H1 (cell line): ENCODE measurements around the gene ELOF1. TPM values are rescaled to one million over a fixed set of nuclear protein-coding genes. Genes with fewer than 3 reads are reported as not detected.

ENCODE experiments used
- CTCF ChIA-PET: fragments of 300-600 bp; sonication (Branson Sonifier 250); formaldehyde crosslinking; loops from one replicate; lab custom pipeline; 2021; ENCODE audit not compliant: partially characterized antibody; lab: Charles Lee
- POLR2A ChIA-PET: fragments of 300-600 bp; sonication (Branson Sonifier 250); formaldehyde crosslinking; loops from one replicate; lab custom pipeline; 2021; ENCODE audit warnings: inconsistent platforms; ENCODE audit not compliant: partially characterized antibody; lab: Charles Lee
- DNase-seq, 2 experiments: peaks; one replicate each; pipeline versions ENCODE4 v3.0.0 to v3.0.0-alpha.2; 2010 to 2022; ENCODE audit warnings: low spot score in 2 of 2, low read depth in 1 of 2, mixed read lengths in 1 of 2
- FAIRE-seq: peaks from 2 replicates; lab custom pipeline; 2011; peaks lifted over from hg19 to GRCh38; lab: Jason Lieb, UNC
- H2AFZ ChIP-seq: 2 replicates; pipeline ENCODE4 v1.8.1; 2012; ENCODE audit warnings: low read length, inconsistent platforms
- H2AK5ac ChIP-seq: 2 replicates; pipeline ENCODE4 v1.6.1; 2013; ENCODE audit warnings: low read depth, low read length
- H2BK120ac ChIP-seq: replicated peaks from 2 replicates; pipeline ENCODE3; 2013; ENCODE audit warnings: low read depth, low read length, inconsistent platforms
- H2BK12ac ChIP-seq: 2 replicates; pipeline ENCODE4 v1.6.1; 2013; ENCODE audit warnings: low read depth, low read length
- H2BK15ac ChIP-seq: 2 replicates; pipeline ENCODE4 v1.6.1; 2013; ENCODE audit warnings: low read length
- H2BK20ac ChIP-seq: 2 replicates; pipeline ENCODE4 v1.6.1; 2013; ENCODE audit warnings: low read length
- H2BK5ac ChIP-seq: 2 replicates; pipeline ENCODE4 v1.6.1; 2013; ENCODE audit warnings: low read depth, low read length
- H3K14ac ChIP-seq: 2 replicates; pipeline ENCODE4 v1.6.1; 2013; ENCODE audit warnings: inconsistent platforms; ENCODE audit not compliant: insufficient read length
- H3K18ac ChIP-seq: 2 replicates; pipeline ENCODE4 v1.6.1; 2013; ENCODE audit warnings: low read length; ENCODE audit errors: extremely low read depth
- H3K23ac ChIP-seq: 2 replicates; pipeline ENCODE4 v1.6.1; 2013; ENCODE audit warnings: inconsistent platforms; ENCODE audit not compliant: insufficient read length
- H3K23me2 ChIP-seq: 2 replicates; pipeline ENCODE4 v1.6.1; 2013; ENCODE audit warnings: low read depth, low read length
- H3K27ac ChIP-seq: 2 replicates; pipeline ENCODE4 v1.6.1; 2011; ENCODE audit warnings: low read depth, low read length, inconsistent platforms
- H3K27me3 ChIP-seq, 4 experiments: replicated peaks in 1 of 4; 1 replicate in 1 of 4; 2 replicates in 3 of 4; pipeline versions ENCODE4 v1.6.1 to v1.8.1; 2011 to 2013; ENCODE audit warnings: low read length in 3 of 4, mild to moderate bottlenecking in 3 of 4, inconsistent platforms in 2 of 4, mixed read lengths in 2 of 4, moderate library complexity in 1 of 4; ENCODE audit not compliant: control insufficient read depth in 3 of 4, insufficient read depth in 3 of 4; ENCODE audit errors: extremely low read depth in 1 of 4
- H3K36me3 ChIP-seq, 4 experiments: 2 replicates each; pipeline versions ENCODE4 v1.6.1 to v1.8.1; 2011 to 2013; ENCODE audit warnings: mild to moderate bottlenecking in 4 of 4, low read length in 3 of 4, moderate library complexity in 2 of 4, control low read depth in 1 of 4, inconsistent platforms in 1 of 4; ENCODE audit not compliant: insufficient read depth in 4 of 4, control insufficient read depth in 2 of 4
- H3K4ac ChIP-seq: replicated peaks from 2 replicates; pipeline ENCODE3; 2013; ENCODE audit warnings: low read length, low read depth, mixed read lengths, inconsistent platforms; ENCODE audit not compliant: insufficient read length
- H3K4me1 ChIP-seq, 4 experiments: replicated peaks in 1 of 4; 1 replicate in 1 of 4; 2 replicates in 3 of 4; pipeline versions ENCODE4 v1.6.1 to v1.8.1; 2011 to 2013; ENCODE audit warnings: low read length in 3 of 4, inconsistent platforms in 2 of 4, mixed read lengths in 1 of 4; ENCODE audit not compliant: insufficient read depth in 4 of 4, control insufficient read depth in 3 of 4
- H3K4me2 ChIP-seq, 2 experiments: 2 replicates each; pipeline versions ENCODE4 v1.6.1 to v1.8.1; 2011 to 2013; ENCODE audit warnings: low read depth in 2 of 2, low read length in 2 of 2, control low read depth in 1 of 2, inconsistent platforms in 1 of 2, mild to moderate bottlenecking in 1 of 2; ENCODE audit not compliant: insufficient read depth in 1 of 2
- H3K4me3 ChIP-seq, 4 experiments: fragments of 200-600, 300-600 bp in 1 of 4; sonication (generic), shearing (Covaris generic), sonication (Bioruptor Twin) in 1 of 4; 2 replicates each; pipeline versions ENCODE4 v1.5.1 to v1.8.1; 2011 to 2016; ENCODE audit warnings: low read length in 4 of 4, low read depth in 3 of 4, control low read depth in 2 of 4, inconsistent platforms in 2 of 4, mild to moderate bottlenecking in 2 of 4, mixed read lengths in 1 of 4, moderate library complexity in 1 of 4; ENCODE audit not compliant: insufficient read depth in 2 of 4; ENCODE audit errors: extremely low read depth in 1 of 4
- H3K56ac ChIP-seq: replicated peaks from 2 replicates; pipeline ENCODE3; 2013; ENCODE audit warnings: low read depth, mild to moderate bottlenecking, mixed read lengths, low read length, inconsistent platforms; ENCODE audit not compliant: insufficient read length
- H3K79me1 ChIP-seq: 2 replicates; pipeline ENCODE4 v1.6.1; 2013; ENCODE audit warnings: low read depth, low read length, control low read depth
- H3K79me2 ChIP-seq, 2 experiments: 2 replicates each; pipeline versions ENCODE4 v1.6.1 to v1.8.1; 2012 to 2013; ENCODE audit warnings: low read length in 2 of 2, mild to moderate bottlenecking in 2 of 2, inconsistent platforms in 1 of 2; ENCODE audit not compliant: insufficient read depth in 2 of 2, control insufficient read depth in 1 of 2
- H3K9ac ChIP-seq, 4 experiments: replicated peaks in 1 of 4; 1 replicate in 1 of 4; 2 replicates in 3 of 4; pipeline versions ENCODE4 v1.6.1 to v1.8.1; 2011 to 2013; ENCODE audit warnings: low read depth in 3 of 4, low read length in 3 of 4, control low read depth in 2 of 4, mild to moderate bottlenecking in 2 of 4, moderate library complexity in 2 of 4, inconsistent platforms in 1 of 4; ENCODE audit errors: extremely low read depth in 1 of 4
- H3K9me3 ChIP-seq, 2 experiments: 2 replicates each; pipeline versions ENCODE4 v1.6.1 to v1.8.1; 2012 to 2013; ENCODE audit warnings: mild to moderate bottlenecking in 2 of 2, moderate library complexity in 2 of 2, control low read depth in 1 of 2, inconsistent platforms in 1 of 2, low read depth in 1 of 2, low read length in 1 of 2, mixed read lengths in 1 of 2; ENCODE audit not compliant: insufficient read depth in 2 of 2
- H4K20me1 ChIP-seq, 2 experiments: replicated peaks in 1 of 2; 2 replicates each; pipeline versions ENCODE3 to v1.8.1; 2011 to 2013; ENCODE audit warnings: inconsistent platforms in 2 of 2, low read length in 2 of 2, mild to moderate bottlenecking in 1 of 2; ENCODE audit not compliant: insufficient read depth in 2 of 2, control insufficient read depth in 1 of 2
- H4K5ac ChIP-seq: 2 replicates; pipeline ENCODE4 v1.6.1; 2013; ENCODE audit warnings: low read length, low read depth, mixed read lengths, inconsistent platforms; ENCODE audit not compliant: insufficient read length
- H4K8ac ChIP-seq: 2 replicates; pipeline ENCODE4 v1.8.0; 2013; ENCODE audit warnings: mild to moderate bottlenecking, moderate library complexity, low read length, inconsistent platforms; ENCODE audit not compliant: insufficient read depth; ENCODE audit errors: extremely low read depth
- H4K91ac ChIP-seq: replicated peaks from 2 replicates; pipeline ENCODE3; 2013; ENCODE audit warnings: low read length, mixed read lengths, inconsistent platforms; ENCODE audit not compliant: insufficient read length
- CBX8 ChIP-seq: fragments of 300-800, 300-1000 bp; sonication (generic); IDR thresholded peaks from 2 replicates; pipeline ENCODE4 v1.7.1; 2016; ENCODE audit warnings: low read depth, low read length, borderline replicate concordance
- FOSL1 ChIP-seq: IDR thresholded peaks from 2 replicates; pipeline ENCODE4 v1.6.1; 2011; ENCODE audit warnings: mild to moderate bottlenecking, low read depth, low read length, moderate library complexity; ENCODE audit not compliant: insufficient read depth
- GTF2F1 ChIP-seq: IDR thresholded peaks from 2 replicates; pipeline ENCODE4 v1.6.1; 2012; ENCODE audit warnings: low read depth, low read length, improper control_type of control experiment, borderline replicate concordance
- MAFK ChIP-seq: IDR thresholded peaks from 2 replicates; pipeline ENCODE4 v1.6.1; 2012; ENCODE audit warnings: low read depth, mild to moderate bottlenecking, improper control_type of control experiment, low read length
- POLR2A ChIP-seq, 2 experiments: IDR thresholded peaks; 1 replicate in 1 of 2; 2 replicates in 1 of 2; pipeline ENCODE4 v1.6.1; 2011; ENCODE audit warnings: low read depth in 2 of 2, low read length in 2 of 2, mild to moderate bottlenecking in 2 of 2; ENCODE audit errors: control extremely low read depth in 1 of 2
- POLR2AphosphoS5 ChIP-seq: IDR thresholded peaks from 2 replicates; pipeline ENCODE4 v1.6.1; 2011; ENCODE audit warnings: low read depth, low read length
- SUZ12 ChIP-seq: fragments of 200-600 bp; sonication (generic); IDR thresholded peaks from 2 replicates; pipeline ENCODE4 v1.6.1; 2012; ENCODE audit warnings: mild to moderate bottlenecking, inconsistent platforms, low read length, moderate library complexity, mixed read lengths
- TAF7 ChIP-seq: optimal IDR thresholded peaks from 2 replicates; pipeline ENCODE3; 2011; ENCODE audit warnings: low read depth, mild to moderate bottlenecking, inconsistent platforms, low read length, moderate library complexity, borderline replicate concordance
- TBP ChIP-seq: IDR thresholded peaks from 2 replicates; pipeline ENCODE4 v1.6.1; 2011; ENCODE audit warnings: low read depth, low read length, improper control_type of control experiment
- TCF12 ChIP-seq: IDR thresholded peaks from 2 replicates; pipeline ENCODE4 v1.6.1; 2011; ENCODE audit warnings: low read depth, mild to moderate bottlenecking, low read length
- YY1 ChIP-seq: IDR thresholded peaks from 2 replicates; pipeline ENCODE4 v1.6.1; 2011; ENCODE audit warnings: low read depth, mild to moderate bottlenecking, low read length
- WGBS, 2 experiments: shearing (Covaris generic) in 1 of 2; methylation state at CpG; one replicate each; pipeline versions ENCODE4 v1.1.6 to v1.1.7; 2013 to 2015; ENCODE audit warnings: low lambda C conversion rate in 2 of 2, mixed read lengths in 2 of 2, inconsistent platforms in 1 of 2, low coverage in 1 of 2, missing lambda C conversion rate in 1 of 2; ENCODE audit not compliant: insufficient replicate concordance in 2 of 2, insufficient coverage in 1 of 2, insufficient read length in 1 of 2; ENCODE audit errors: extremely low coverage in 1 of 2, missing lambda C conversion rate in 1 of 2; 5-methylcytosine and 5-hydroxymethylcytosine counted together
- polyA plus RNA-seq, 7 experiments: library from polyadenylated mRNA; depleted of rRNA in 3 of 7; stranded (reverse) in 5 of 7; unstranded in 2 of 7; fragments of >200 nt in 5 of 7; fragments of 200-250 nt in 2 of 7; gene quantifications; 1 replicate in 5 of 7; 2 replicates in 1 of 7; 4 replicates in 1 of 7; pipeline versions ENCODE4 v1.2.1 to v1.2.3, GENCODE V29; 2011 to 2013; ENCODE audit warnings: missing spikeins in 2 of 7, mixed read lengths in 2 of 7
- total RNA-seq: library from RNA; stranded (reverse); fragmentation: NEBNext Ultra II Directional; extraction: Animal tissue kit (Norgen Biotek cat#: 25700); gene quantifications from 2 replicates; pipeline ENCODE4 v1.2.1, GENCODE V29; 2021
- TF ChIP-seq, protein P1 (sequence below): IDR thresholded peaks from 2 replicates; pipeline ENCODE4 v1.6.1; 2012; ENCODE audit warnings: inconsistent platforms

The ELOF1 gene
- total and polyA plus RNA-seq, 2 of the 8 experiments (the other 6 are each of a cell fraction or from before 2014, with no cell fraction given) = 84.2 to 101 TPM

DNA sequence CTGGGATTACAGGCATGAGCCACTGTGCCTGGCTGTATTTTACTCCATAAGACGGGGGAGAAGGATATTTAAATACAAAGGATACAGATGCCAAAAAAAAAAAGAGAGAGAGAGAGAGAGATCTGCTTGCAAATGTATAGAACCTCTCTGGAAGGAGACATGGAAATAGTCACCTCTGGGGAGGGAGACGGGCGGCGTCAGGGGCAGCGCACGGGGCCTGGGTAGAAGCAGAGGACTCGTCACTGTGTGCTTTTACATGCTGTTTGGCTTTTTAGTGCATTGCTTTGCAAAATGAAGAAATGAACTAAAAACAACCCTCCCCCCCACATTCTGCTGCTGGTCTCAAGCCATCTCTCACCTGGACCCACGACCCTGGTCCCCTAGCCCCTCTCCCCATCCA lies 48.6 kb downstream of the ELOF1 start:
- Histone ChIP-seq H3K27ac (no peak overlapping the region), H4K5ac (no peak overlapping the region), H3K9ac (no peak overlapping the region), H2BK5ac (no peak overlapping the region), H2AFZ (no peak overlapping the region), H4K91ac (no peak overlapping the region), H3K27me3 (no peaks in the 10 kb centered on the region), H3K4ac (no peak overlapping the region), H2BK20ac (no peak overlapping the region), H4K8ac (no peak overlapping the region; the same call in 1 of the 2 replicates), H3K14ac (no peak overlapping the region), H3K9me3 (no peaks in the 10 kb centered on the region), H4K20me1 (peaks cover 2 to 4% of the 10 kb centered on the region in 2 experiments), H3K79me1 (no peaks in the 10 kb centered on the region), H2BK120ac (no peak overlapping the region), H3K4me1 (peaks cover 0 to 4% (median 2%) of the 10 kb centered on the region in 4 experiments; a peak in 4 of 7 replicates), H3K23me2 (0 out of 2 replicates have a peak, but pooled peaks cover 2% of the 10 kb centered on the region), H3K36me3 (peaks cover 0 to 8% (median 0%) of the 10 kb centered on the region in 4 experiments; a peak in 2 of 8 replicates), H3K56ac (no peak overlapping the region), H2BK15ac (no peak overlapping the region), H2BK12ac (no peak overlapping the region), H3K79me2 (no peaks in the 10 kb centered on the region), H3K4me3 (no peak overlapping the region), H3K23ac (no peak overlapping the region), H3K18ac (no peak overlapping the region), H2AK5ac (no peak overlapping the region), H3K4me2 (no peak overlapping the region)
- DNase-seq (no peak), FAIRE-seq (no peak)
- TF ChIP-seq TAF7 (no peak), FOSL1 (no peak), TCF12 (no peak), POLR2A (IDR thresholded peaks at IDR 0.05; ENCODE audit: control extremely low read depth in 1 of 2, low read depth in 2 of 2, low read length in 2 of 2) (no peak), CBX8 (no peak), YY1 (no peak), MAFK (no peak), TBP (no peak), POLR2AphosphoS5 (no peak), SUZ12 (no peak), GTF2F1 (no peak)
- TF ChIP-seq, protein P1, sequence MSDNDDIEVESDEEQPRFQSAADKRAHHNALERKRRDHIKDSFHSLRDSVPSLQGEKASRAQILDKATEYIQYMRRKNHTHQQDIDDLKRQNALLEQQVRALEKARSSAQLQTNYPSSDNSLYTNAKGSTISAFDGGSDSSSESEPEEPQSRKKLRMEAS = no peak
- WGBS, 2 experiments = 91% methylated on average over 8 of the region's 8 CpGs; no CpG with 5 or more reads in 1 of the 2 experiments
- CTCF ChIA-PET = interaction anchor here (1.6 kb wide), 1 partner anchor 13 kb away, joined by 5 read pairs; no protein-coding TSS in a partner anchor
- POLR2A ChIA-PET = interaction anchor here (1.0 to 2.5 kb wide), 2 partner anchors 13 to 18 kb away, joined by 4 to 11 read pairs; partner anchors contain the start of gene ECSIT
